IMR-90 (cell line): ENCODE data around the gene DPH6. TPM values are rescaled to one million over a fixed set of nuclear protein-coding genes. Genes with fewer than 3 reads are reported as not detected.

Experiments
- ATAC-seq: fragments of 200-7000 bp; cut with Tn5 transposase; 2 replicates; pipeline ENCODE4 v1.9.1; 2020; ENCODE audit warnings: low read depth, mild to moderate bottlenecking, moderate library complexity
- BruUV-seq: library from RNA; stranded (reverse); fragments of 400-500 nt; replicated peaks from 2 replicates; lab custom pipeline; 2021; lab: Mats Ljungman, UMichigan
- CTCF ChIA-PET: fragments of 300-600 bp; formaldehyde crosslinking; extraction: SDS; loops from one replicate; lab custom pipeline; 2021; ENCODE audit warnings: antibody characterized with exemption; lab: Yijun Ruan, JAX
- POLR2A ChIA-PET: fragments of 300-600 bp; sonication (Branson Sonifier 250); formaldehyde crosslinking; loops from one replicate; lab custom pipeline; 2022; ENCODE audit warnings: antibody characterized with exemption; ENCODE audit not compliant: unreplicated experiment; lab: Charles Lee
- DNase-seq: peaks from one replicate; pipeline ENCODE4 v3.0.0; 2013
- H2AFZ ChIP-seq: replicated peaks from 2 replicates; pipeline ENCODE3; 2013; ENCODE audit warnings: low read length, mild to moderate bottlenecking; ENCODE audit not compliant: poor library complexity
- H2AK5ac ChIP-seq: 2 replicates; pipeline ENCODE4 v1.6.1; 2013; ENCODE audit warnings: low read depth, low read length, inconsistent platforms
- H2AK9ac ChIP-seq: replicated peaks from 2 replicates; pipeline ENCODE3; 2013; ENCODE audit warnings: mild to moderate bottlenecking, low read depth, low read length, moderate library complexity; ENCODE audit not compliant: poor library complexity
- H2BK120ac ChIP-seq: 2 replicates; pipeline ENCODE4 v1.6.1; 2013; ENCODE audit warnings: low read depth, low read length, inconsistent platforms
- H2BK15ac ChIP-seq: 3 replicates; pipeline ENCODE4 v1.6.1; 2013; ENCODE audit warnings: low read depth, low read length, inconsistent platforms
- H2BK20ac ChIP-seq: 2 replicates; pipeline ENCODE4 v1.6.1; 2013; ENCODE audit warnings: low read depth, mild to moderate bottlenecking, inconsistent platforms, low read length, moderate library complexity
- H2BK5ac ChIP-seq: 2 replicates; pipeline ENCODE4 v1.6.1; 2013; ENCODE audit warnings: mild to moderate bottlenecking, low read depth, low read length, inconsistent platforms; ENCODE audit not compliant: poor library complexity, severe bottlenecking
- H3K14ac ChIP-seq: replicated peaks from 2 replicates; pipeline ENCODE4 v1.6.1; 2013; ENCODE audit warnings: low read depth, low read length, inconsistent platforms
- H3K18ac ChIP-seq: 2 replicates; pipeline ENCODE4 v1.6.1; 2013; ENCODE audit warnings: low read depth, low read length, control low read depth
- H3K23ac ChIP-seq: 2 replicates; pipeline ENCODE4 v1.6.1; 2013; ENCODE audit warnings: low read depth, low read length, inconsistent platforms
- H3K27ac ChIP-seq: 2 replicates; pipeline ENCODE4 v1.5.1; 2013; ENCODE audit warnings: mild to moderate bottlenecking, control low read depth, low read length; ENCODE audit not compliant: insufficient read depth
- H3K27me3 ChIP-seq: 2 replicates; pipeline ENCODE4 v1.6.1; 2013; ENCODE audit warnings: low read length; ENCODE audit not compliant: control insufficient read depth, insufficient read depth
- H3K36me3 ChIP-seq: 2 replicates; pipeline ENCODE4 v1.6.1; 2013; ENCODE audit warnings: low read length, mixed read lengths; ENCODE audit not compliant: control insufficient read depth, insufficient read depth
- H3K4ac ChIP-seq: 2 replicates; pipeline ENCODE4 v1.6.1; 2013; ENCODE audit warnings: low read depth, low read length, inconsistent platforms
- H3K4me1 ChIP-seq: 2 replicates; pipeline ENCODE4 v1.6.1; 2013; ENCODE audit warnings: low read length, mixed read lengths; ENCODE audit not compliant: control insufficient read depth, insufficient read depth
- H3K4me2 ChIP-seq: 2 replicates; pipeline ENCODE4 v1.6.1; 2013; ENCODE audit warnings: low read depth, mild to moderate bottlenecking, control low read depth, low read length, moderate library complexity
- H3K4me3 ChIP-seq: 2 replicates; pipeline ENCODE4 v1.5.1; 2013; ENCODE audit warnings: low read depth, mild to moderate bottlenecking, control low read depth, low read length, moderate library complexity; ENCODE audit not compliant: insufficient read depth
- H3K56ac ChIP-seq: 2 replicates; pipeline ENCODE4 v1.6.1; 2013; ENCODE audit warnings: low read length, inconsistent platforms; ENCODE audit not compliant: insufficient read depth; ENCODE audit errors: extremely low read depth
- H3K79me1 ChIP-seq, 2 experiments: 2 replicates each; pipeline ENCODE4 v1.6.1; 2013; ENCODE audit warnings: low read length in 2 of 2, inconsistent platforms in 1 of 2, low read depth in 1 of 2
- H3K9ac ChIP-seq: 2 replicates; pipeline ENCODE4 v1.6.1; 2013; ENCODE audit warnings: low read depth, low read length, control low read depth
- H3K9me1 ChIP-seq: 2 replicates; pipeline ENCODE4 v1.6.1; 2013; ENCODE audit warnings: low read length, inconsistent platforms; ENCODE audit not compliant: insufficient read depth
- H3K9me3 ChIP-seq: 2 replicates; pipeline ENCODE4 v1.6.1; 2013; ENCODE audit warnings: low read length; ENCODE audit not compliant: control insufficient read depth, insufficient read depth
- H4K20me1 ChIP-seq: 2 replicates; pipeline ENCODE4 v1.6.1; 2013; ENCODE audit warnings: low read length, inconsistent platforms; ENCODE audit not compliant: insufficient read depth
- H4K5ac ChIP-seq: 2 replicates; pipeline ENCODE4 v1.6.1; 2013; ENCODE audit warnings: mild to moderate bottlenecking, low read depth, low read length, control low read depth
- H4K8ac ChIP-seq, 2 experiments: 2 replicates each; pipeline ENCODE4 v1.6.1; 2013; ENCODE audit warnings: low read depth in 2 of 2, low read length in 2 of 2, control low read depth in 1 of 2, inconsistent platforms in 1 of 2
- H4K91ac ChIP-seq: 2 replicates; pipeline ENCODE4 v1.6.1; 2013; ENCODE audit warnings: low read depth, low read length, inconsistent platforms; ENCODE audit not compliant: insufficient read depth
- BHLHE40 ChIP-seq: fragments of 150-350 bp; IDR thresholded peaks from 2 replicates; pipeline ENCODE4 v1.6.1; 2016; ENCODE audit warnings: mild to moderate bottlenecking, low read depth, low read length
- CHD1 ChIP-seq: IDR thresholded peaks from 2 replicates; pipeline ENCODE4 v1.6.1; 2012; ENCODE audit warnings: low read depth, low read length, improper control_type of control experiment
- ELK1 ChIP-seq: fragments of 150-350 bp; IDR thresholded peaks from 2 replicates; pipeline ENCODE4 v1.6.1; 2016; ENCODE audit warnings: low read depth, mild to moderate bottlenecking, low read length, moderate library complexity, borderline replicate concordance
- MAZ ChIP-seq: IDR thresholded peaks from 2 replicates; pipeline ENCODE4 v1.6.1; 2012; ENCODE audit warnings: low read depth, mild to moderate bottlenecking, low read length, improper control_type of control experiment, moderate library complexity, borderline replicate concordance
- SMC3 ChIP-seq: fragments of 150-350 bp; IDR thresholded peaks from 2 replicates; pipeline ENCODE4 v1.6.1; 2016; ENCODE audit warnings: low read depth, mild to moderate bottlenecking, antibody characterized with exemption, low read length, moderate library complexity
- WGBS, 2 experiments: methylation state at CpG; one replicate each; pipeline versions ENCODE4 v1.1.5 to v1.1.7; 2013; ENCODE audit warnings: missing lambda C conversion rate in 2 of 2; ENCODE audit not compliant: insufficient read length in 1 of 2; ENCODE audit errors: extremely low coverage in 2 of 2; 5-methylcytosine and 5-hydroxymethylcytosine counted together
- dilution Hi-C: fragments of 300-500 bp; cut with HindIII; formaldehyde crosslinking; loops from one replicate; pipeline ENCODE4 v1.14.3; 2018; ENCODE audit warnings: low sequenced_read_pairs; ENCODE audit not compliant: unreplicated experiment
- in situ Hi-C: fragments of 300-500 bp; cut with MboI; formaldehyde crosslinking; loops from 3 replicates; pipeline ENCODE4 v1.14.3; 2019; ENCODE audit warnings: low sequenced_read_pairs, inconsistent platforms, mixed read lengths
- intact Hi-C: fragments of 100-400 bp; cut with micrococcal nuclease; formaldehyde crosslinking; loops from 2 replicates; pipeline ENCODE4 v1.10.0; 2022
- polyA plus RNA-seq, 3 experiments: library from polyadenylated mRNA; depleted of rRNA; stranded (reverse); fragments of >200 nt; gene quantifications; 2 replicates each; pipeline ENCODE4 v1.2.3, GENCODE V29; 2012; ENCODE audit warnings: low replicate concordance in 1 of 3
- total RNA-seq: library from RNA; depleted of rRNA; stranded (reverse); fragments of >200 nt; gene quantifications from 2 replicates; pipeline ENCODE4 v1.2.3, GENCODE V29; 2012

DPH6 gene
- total and polyA plus RNA-seq, 2 of the 4 experiments (the other 2 are of a cell fraction): 6.1 to 8.1 TPM

- Histone ChIP-seq H2BK20ac (no peak overlapping the region), H3K27me3 (no peaks in the 10 kb centered on the region), H3K4me2 (no peak overlapping the region), H3K4me1 (0 out of 2 replicates have a peak, but pooled peaks cover 3% of the 10 kb centered on the region), H4K5ac (no peak overlapping the region; the same call in 1 of the 2 replicates), H3K23ac (no peak overlapping the region), H3K18ac (no peak overlapping the region; the same call in 1 of the 2 replicates), H3K36me3 (no peaks in the 10 kb centered on the region), H4K91ac (no peak overlapping the region), H3K14ac (no peak overlapping the region), H3K9me1 (no peaks in the 10 kb centered on the region), H2AK5ac (no peak overlapping the region), H3K9ac (no peak overlapping the region), H2AFZ (no peak overlapping the region), H3K4ac (no peak overlapping the region), H4K8ac (no peak overlapping the region), H3K27ac (no peak overlapping the region), H2AK9ac (no peak overlapping the region), H4K20me1 (no peaks in the 10 kb centered on the region), H3K4me3 (no peak overlapping the region), H2BK5ac (no peak overlapping the region), H3K56ac (no peak overlapping the region), H3K79me1 (no peaks in the 10 kb centered on the region), H3K9me3 (no peaks in the 10 kb centered on the region), H2BK15ac (no peak overlapping the region), H2BK120ac (no peak overlapping the region)
- BruUV-seq: no TSS peak
- TF ChIP-seq SMC3 (no peak), MAZ (no peak), BHLHE40 (no peak), CHD1 (no peak), ELK1 (no peak)
- dilution Hi-C loops (no loop called here), intact Hi-C loops (no loop called here), in situ Hi-C loops (no loop called here)
- WGBS, 2 experiments: no CpG with 5 or more reads among the region's 2 CpGs
- ChIA-PET POLR2A (no interaction called here), CTCF (no interaction called here)
- DNase-seq: peak; percentile 75
- ATAC-seq: peak; percentile 72
Observed at GRCh38 chr15:35327789-35328188, 218.2 kb downstream of the DPH6 start.
